Activated T-helper 1 cell treated with anti-CD3 and anti-CD28 coated beads, Interleukin-2, amount 50 U/mL, for 16 hours (primary cell): ENCODE data around the gene ARHGEF9.

Experiments used
- DNase-seq, 2 donors: peaks; one replicate each; pipeline ENCODE4 v3.0.0-alpha.2; 2020; ENCODE audit warnings: low read depth in 1 of 2, low spot score in 1 of 2

Gene ARHGEF9

GRCh38 chrX:63746715-63747114 is 38.3 kb downstream of the ARHGEF9 start:
- no peak for DNase-seq

GRCh38 chrX:63746278-63746677 is 38.7 kb downstream of the ARHGEF9 start:
- no peak for DNase-seq

- DNase-seq: no peak
Measured at GRCh38 chrX:63744850-63745394, 40.1 kb downstream of the ARHGEF9 start.

GRCh38 chrX:63743596-63743995 is 41.4 kb downstream of the ARHGEF9 start:
- DNase-seq: no peak

- no peak for DNase-seq
Measured at GRCh38 chrX:63740382-63740781, 44.6 kb downstream of the ARHGEF9 start.

GRCh38 chrX:63739885-63740284 is 45.1 kb downstream of the ARHGEF9 start:
- DNase-seq: no peak

GRCh38 chrX:63738696-63739095 is 46.3 kb downstream of the ARHGEF9 start:
- DNase-seq: no peak

GRCh38 chrX:63737131-63737921 is 47.7 kb downstream of the ARHGEF9 start:
- DNase-seq: no peak

- no peak for DNase-seq
Measured at GRCh38 chrX:63735882-63736281, 49.1 kb downstream of the ARHGEF9 start.

GRCh38 chrX:63720293-63720692 is 64.7 kb downstream of the ARHGEF9 start:
- no peak for DNase-seq

GRCh38 chrX:63719633-63720032 is 65.4 kb downstream of the ARHGEF9 start:
- DNase-seq: no peak

- DNase-seq: no peak
Measured at GRCh38 chrX:63718010-63718694, 66.9 kb downstream of the ARHGEF9 start.

- DNase-seq: no peak
Measured at GRCh38 chrX:63713526-63713925, 71.5 kb downstream of the ARHGEF9 start.

GRCh38 chrX:63708801-63709200 is 76.2 kb downstream of the ARHGEF9 start:
- no peak for DNase-seq

GRCh38 chrX:63702556-63702955 is 82.5 kb downstream of the ARHGEF9 start:
- no peak for DNase-seq

- DNase-seq: no peak
Measured at GRCh38 chrX:63686878-63687714, 97.9 kb downstream of the ARHGEF9 start.

GRCh38 chrX:63680423-63680822 is 104.6 kb downstream of the ARHGEF9 start:
- no peak for DNase-seq

GRCh38 chrX:63679432-63679831 is 105.6 kb downstream of the ARHGEF9 start:
- DNase-seq: no peak

GRCh38 chrX:63675716-63676115 is 109.3 kb downstream of the ARHGEF9 start:
- no peak for DNase-seq

GRCh38 chrX:63673896-63674295 is 111.1 kb downstream of the ARHGEF9 start:
- no peak for DNase-seq

- no peak for DNase-seq
Measured at GRCh38 chrX:63664741-63665140, 120.3 kb downstream of the ARHGEF9 start.
